Stimulated activated CD4-positive, alpha-beta T cell treated with anti-CD3 and anti-CD28 coated beads, Interleukin-4, amount 100 ng/mL, for 24 hours (primary cell): ENCODE data around the gene RNASE13.
"Not testable (repeated sequence)": the region's sequence is repeated elsewhere in the genome, so short reads cannot be mapped to it uniquely, and the experiment has no call there.

Experiments used
- DNase-seq: peaks from one replicate; pipeline ENCODE4 v3.0.0-alpha.2; 2020

RNASE13 gene

GRCh38 chr14:21040941-21041340 is 6.3 kb upstream of the RNASE13 start:
- DNase-seq = not testable (repeated sequence)

- DNase-seq = no peak
Observed at GRCh38 chr14:21040370-21040925, 5.8 kb upstream of the RNASE13 start.

- no peak for DNase-seq
Observed at GRCh38 chr14:21039585-21040369, 5.2 kb upstream of the RNASE13 start.

GRCh38 chr14:21038441-21039422 is 4.1 kb upstream of the RNASE13 start:
- DNase-seq = no peak

DNA sequence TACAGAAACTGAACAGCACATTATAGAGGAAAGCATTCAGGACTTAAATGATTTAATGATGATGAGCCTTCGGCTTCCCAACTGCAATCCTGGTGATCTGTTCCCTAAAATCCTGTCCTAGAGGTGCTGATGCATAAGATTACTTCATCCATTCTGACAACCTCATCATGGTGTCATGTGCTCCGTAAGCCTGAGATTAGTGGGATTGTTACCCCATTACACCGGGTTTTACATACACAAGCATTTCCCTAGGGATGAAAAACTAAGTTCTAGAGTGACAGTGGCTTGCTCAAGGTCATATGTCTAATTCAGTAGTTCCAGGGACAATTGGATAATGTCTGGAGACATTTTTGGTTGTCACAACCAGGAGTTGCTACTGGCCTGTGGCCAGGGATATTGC is 2.5 kb upstream of the RNASE13 start:
- DNase-seq = no peak

DNA sequence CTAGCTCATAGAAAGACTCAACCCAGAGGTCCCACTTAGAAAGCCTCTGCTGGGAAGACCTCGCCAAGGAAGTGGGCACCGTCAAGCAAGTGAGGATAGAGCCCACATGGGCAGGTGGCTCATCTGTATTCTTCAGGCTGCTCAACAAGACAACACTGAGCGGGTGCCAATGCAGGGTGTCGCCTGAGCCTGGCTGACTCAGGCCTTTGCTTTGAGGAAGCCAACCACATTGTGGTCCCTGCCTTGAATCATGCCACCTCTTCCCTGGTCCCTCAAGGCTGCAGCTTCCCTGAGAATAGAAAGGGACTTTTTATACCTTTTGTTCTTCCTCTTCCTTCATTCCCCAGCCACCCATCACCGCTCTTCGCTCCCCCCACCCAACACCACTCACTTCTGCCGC is 2.1 kb upstream of the RNASE13 start:
- DNase-seq = no peak

DNA sequence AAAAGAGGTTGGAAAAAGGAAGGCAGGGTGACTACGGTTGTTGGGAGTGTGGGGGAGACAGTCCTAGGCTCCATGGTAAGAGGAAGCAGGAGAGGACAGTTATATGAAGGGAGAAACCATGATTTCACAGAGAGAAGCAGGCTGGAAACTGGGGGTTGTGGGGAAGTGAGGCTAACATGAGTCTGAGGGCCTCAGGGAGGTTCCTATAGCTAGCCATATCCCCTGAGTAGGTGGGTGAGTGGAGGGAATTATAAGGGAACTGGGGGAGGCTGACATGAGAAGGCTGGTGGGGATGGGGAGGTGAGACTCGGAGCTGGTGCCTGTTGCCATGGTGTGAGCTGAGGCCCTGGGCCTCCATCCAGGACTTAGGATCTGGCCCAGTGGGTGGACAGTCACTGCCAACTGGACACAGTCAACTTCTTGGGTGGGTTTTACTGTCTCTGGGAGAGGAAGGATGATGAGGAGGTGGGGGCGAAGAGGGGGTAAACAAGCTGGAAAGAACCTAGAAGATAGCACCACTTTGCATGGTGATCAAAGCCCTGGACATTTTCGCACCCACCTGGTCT is 1.4 kb downstream of the RNASE13 start:
- no peak for DNase-seq

- no peak for DNase-seq
Observed at GRCh38 chr14:21032326-21033132, 2.1 kb downstream of the RNASE13 start.

DNA sequence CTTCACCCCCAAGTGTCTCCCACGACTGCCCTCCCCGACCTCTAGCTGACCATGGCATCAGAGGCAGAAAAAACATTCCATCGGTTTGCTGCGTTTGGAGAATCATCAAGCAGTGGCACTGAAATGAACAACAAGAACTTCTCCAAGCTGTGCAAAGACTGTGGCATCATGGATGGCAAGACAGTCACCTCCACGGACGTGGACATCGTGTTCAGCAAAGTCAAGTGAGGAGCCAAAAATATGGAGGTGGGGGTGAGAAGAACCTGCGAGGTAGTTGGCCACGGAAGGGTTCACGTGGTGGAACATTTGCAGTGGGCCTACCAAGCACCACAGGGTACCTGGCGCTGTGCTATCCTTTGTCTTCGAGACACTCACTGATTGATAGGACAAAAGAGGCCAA is 4.1 kb downstream of the RNASE13 start:
- DNase-seq = no peak

DNA sequence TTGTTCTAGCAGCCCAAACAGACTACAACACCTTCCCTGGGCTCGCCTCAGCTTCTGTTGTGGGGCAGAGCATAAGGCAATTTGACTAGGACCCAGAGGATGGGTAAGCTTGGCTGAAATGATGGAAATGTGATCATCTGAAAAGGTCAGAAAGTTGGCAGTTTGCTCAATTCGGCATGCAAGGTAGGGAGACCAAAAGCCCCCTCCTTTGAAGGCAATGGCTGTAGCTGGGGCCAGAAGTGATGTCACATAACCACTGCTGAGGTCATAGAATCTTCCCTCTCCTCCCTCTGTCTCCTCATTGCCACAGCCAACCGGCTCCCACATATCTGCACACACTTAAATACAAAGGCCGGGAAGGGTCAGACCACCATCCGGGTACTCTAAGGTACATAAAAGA is 4.7 kb downstream of the RNASE13 start, which contains the start of gene TPPP2:
Gene TPPP2 (plus strand): TSS at position 301 of the 400 bp plus-strand sequence. CDS start 365 bp downstream, outside the sequence.
- no peak for DNase-seq

- DNase-seq = no peak
Observed at GRCh38 chr14:21026988-21027315, 7.7 kb downstream of the RNASE13 start.

DNA sequence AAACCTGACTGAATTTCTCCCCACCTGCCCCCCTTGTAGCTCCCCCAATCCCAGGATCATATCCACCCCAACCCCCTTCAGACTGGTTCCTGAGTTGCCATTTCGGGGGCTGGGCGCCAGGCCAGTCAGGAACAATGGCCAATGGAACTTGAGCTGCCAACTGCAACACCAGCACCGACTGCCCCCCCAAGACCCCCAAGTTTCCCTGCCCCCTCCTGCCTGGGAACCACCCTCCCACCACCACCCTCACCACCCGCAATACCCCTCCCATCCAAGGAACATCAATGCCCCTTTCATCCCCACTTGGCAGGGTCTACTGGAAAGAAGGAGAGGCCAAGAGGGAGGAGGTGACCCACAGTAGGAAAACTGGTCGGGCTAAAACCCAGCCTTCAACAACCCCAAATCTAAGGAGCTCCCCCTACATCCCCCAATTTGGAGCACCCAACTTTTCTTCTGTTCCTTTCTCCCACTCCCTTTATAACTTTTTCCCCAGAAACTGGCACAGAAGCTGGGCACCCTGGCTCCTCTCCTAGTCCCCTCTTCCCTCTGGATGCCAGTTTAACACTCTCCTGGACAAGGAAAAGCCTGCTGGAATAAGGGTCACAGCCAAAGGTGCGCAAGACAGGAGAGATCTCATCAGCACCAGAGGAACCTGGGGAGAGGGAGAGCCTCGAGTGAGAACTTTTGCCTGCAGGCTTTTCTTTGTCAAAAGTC is 8.2 kb downstream of the RNASE13 start:
- DNase-seq = no peak

DNA sequence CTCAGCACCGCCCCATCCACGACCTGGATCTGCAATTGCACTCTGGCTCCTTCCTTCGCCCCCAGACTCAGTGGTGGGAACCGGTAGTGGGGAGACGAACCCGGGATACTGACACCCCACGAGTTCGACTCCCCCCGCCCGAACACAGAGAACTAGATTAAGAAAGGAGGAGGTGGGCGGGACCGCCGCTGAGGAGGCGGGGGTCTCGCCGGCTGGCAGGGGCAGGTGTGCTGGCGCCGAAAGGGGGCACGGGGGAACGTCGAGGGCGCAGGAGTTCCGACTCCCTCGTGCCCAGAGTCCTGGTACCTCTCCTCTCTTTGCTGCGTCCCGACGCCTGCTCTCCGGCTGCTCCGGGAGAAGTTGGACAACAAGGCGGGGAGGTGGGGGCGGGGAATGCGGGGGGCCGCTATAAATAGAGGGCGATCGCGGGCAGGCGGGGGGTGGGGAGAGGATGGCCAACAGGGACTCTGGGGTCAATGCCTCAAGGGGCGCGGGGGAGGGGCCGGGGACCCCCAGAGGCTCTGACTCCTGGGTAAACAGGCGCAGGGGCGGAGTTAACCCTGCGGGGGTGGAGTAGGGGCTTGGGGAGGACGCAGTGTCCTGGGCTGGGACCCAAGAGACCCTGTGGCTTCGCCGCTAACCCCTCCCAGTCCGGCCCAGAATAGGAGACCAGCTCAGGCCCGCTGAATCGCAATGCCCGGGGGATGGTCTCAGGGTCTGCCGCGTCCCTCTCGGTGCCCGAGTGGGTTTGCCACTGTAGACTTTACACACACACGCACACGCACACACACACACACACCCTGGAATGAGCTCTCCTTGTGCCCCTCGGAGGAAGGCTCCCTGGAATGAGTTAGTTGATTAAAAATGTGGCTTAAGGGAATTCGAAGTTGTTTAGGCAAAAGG is 9.0 kb downstream of the RNASE13 start:
- DNase-seq = no peak

- DNase-seq = peak; percentile 67
Observed at GRCh38 chr14:21024585-21025370, 9.8 kb downstream of the RNASE13 start, which contains the start of gene NDRG2. Gene NDRG2 (minus strand): TSS chr14:21025061. CDS start chr14:21023315, 1,746 bp downstream.

DNA sequence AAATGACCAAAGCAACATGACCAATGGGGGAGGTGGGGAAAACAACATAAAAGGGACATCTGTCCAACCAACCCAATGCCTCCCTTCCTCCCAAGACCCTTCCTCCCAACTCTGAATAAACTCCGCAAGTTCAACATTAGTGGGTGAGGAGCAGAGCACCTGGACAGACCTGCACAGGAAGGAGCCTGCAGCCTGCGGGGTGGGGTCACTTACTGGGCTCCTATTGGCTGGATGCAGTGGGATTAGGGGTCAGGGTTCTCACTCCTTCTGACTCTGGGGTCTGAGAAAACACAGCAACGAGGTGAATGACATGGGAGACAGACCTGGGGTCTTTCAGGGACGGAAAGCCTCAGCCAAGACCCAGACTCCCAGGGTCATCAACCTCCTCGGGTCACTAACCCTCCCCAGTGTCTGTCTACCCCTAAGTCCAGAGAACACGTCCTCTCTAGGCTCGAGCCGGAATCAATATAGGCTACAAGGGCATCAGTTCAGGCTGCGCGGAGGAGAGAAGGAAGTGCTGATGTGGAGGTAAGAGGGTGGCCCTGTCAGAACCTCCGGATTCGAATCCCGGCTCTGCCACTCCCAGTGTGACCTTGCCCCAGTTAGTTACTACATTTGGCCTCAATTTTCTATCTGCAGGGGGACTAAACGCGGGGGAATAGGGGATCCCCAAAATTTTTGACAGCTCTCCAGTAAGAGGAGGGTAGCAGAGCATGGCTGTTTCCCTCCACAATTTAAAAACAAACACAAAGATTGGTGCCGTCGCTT is 10.6 kb downstream of the RNASE13 start:
- no peak for DNase-seq

DNA sequence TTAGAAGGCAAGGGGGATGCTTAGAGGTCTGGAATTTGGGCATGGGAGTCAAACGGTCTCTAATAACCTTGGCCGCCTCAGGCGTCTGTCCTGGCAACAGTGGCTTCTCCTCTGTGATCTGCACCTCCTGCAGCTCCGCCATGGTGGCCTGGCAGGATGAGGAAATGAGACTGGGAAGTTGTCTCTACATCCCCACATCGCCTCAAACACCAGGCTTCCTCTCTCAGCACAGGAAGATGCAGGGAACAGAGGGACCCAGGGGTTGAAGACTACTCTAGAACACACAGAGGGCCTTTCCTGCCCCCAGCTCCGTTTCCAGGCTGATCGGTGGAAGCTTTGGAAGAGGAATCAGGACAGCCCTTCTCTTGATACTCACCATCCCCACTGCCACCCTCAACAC is 11.4 kb downstream of the RNASE13 start:
- DNase-seq = no peak

- no peak for DNase-seq
Observed at GRCh38 chr14:21022686-21023085, 11.9 kb downstream of the RNASE13 start.

GRCh38 chr14:21020977-21021545 is 13.5 kb downstream of the RNASE13 start:
- DNase-seq = no peak
